ENCODE data around the gene RREB1.

RREB1 gene

DNA sequence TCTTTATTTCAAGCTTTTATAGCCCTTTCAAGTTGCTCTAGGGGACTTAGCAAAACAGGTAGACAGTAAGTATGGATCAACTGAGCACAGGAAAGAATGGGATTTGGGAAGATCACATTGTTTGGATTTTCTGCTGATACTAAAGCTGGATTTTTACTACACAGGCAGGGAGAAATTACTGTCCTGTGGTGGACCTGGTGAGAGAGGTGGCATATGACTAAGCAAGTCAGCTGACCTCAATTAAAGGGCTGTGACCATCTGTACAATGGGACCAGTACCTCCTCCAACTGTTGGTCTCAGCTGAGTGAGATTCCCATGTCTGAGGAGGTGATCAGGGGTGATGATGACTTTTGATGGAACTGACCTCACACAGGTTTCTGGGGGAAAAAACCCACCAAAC, 28.0 kb downstream of the RREB1 start:
- CTCF ChIA-PET = interaction anchor here (0.5 kb wide), 1 partner anchor 224 kb away, joined by 3 read pairs; no protein-coding TSS in a partner anchor
- no peak for TF ChIP-seq FOXK2 (IDR thresholded peaks at IDR 0.05)
- no peak for TF ChIP-seq BHLHE40 (IDR thresholded peaks at IDR 0.05; ENCODE audit: borderline replicate concordance)
- TF ChIP-seq, protein P1, sequence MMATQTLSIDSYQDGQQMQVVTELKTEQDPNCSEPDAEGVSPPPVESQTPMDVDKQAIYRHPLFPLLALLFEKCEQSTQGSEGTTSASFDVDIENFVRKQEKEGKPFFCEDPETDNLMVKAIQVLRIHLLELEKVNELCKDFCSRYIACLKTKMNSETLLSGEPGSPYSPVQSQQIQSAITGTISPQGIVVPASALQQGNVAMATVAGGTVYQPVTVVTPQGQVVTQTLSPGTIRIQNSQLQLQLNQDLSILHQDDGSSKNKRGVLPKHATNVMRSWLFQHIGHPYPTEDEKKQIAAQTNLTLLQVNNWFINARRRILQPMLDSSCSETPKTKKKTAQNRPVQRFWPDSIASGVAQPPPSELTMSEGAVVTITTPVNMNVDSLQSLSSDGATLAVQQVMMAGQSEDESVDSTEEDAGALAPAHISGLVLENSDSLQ (IDR thresholded peaks at IDR 0.05) = no peak
- TF ChIP-seq FOXA1 (IDR thresholded peaks at IDR 0.05) = no peak
- no peak for TF ChIP-seq SUZ12 (IDR thresholded peaks at IDR 0.05)
- TF ChIP-seq NFRKB (IDR thresholded peaks at IDR 0.05) = no peak
- TF ChIP-seq FOXM1 (IDR thresholded peaks at IDR 0.05; ENCODE audit: borderline replicate concordance) = no peak
- no peak for TF ChIP-seq HDGF (IDR thresholded peaks at IDR 0.05; ENCODE audit: borderline replicate concordance)
- TF ChIP-seq L3MBTL2 (conservative IDR thresholded peaks at IDR 0.05) = no peak
- no peak for TF ChIP-seq ELF4 (IDR thresholded peaks at IDR 0.05)
- no peak for DNase-seq (ENCODE audit: extremely low spot score)
- POLR2A ChIA-PET = no interaction called here

DNA sequence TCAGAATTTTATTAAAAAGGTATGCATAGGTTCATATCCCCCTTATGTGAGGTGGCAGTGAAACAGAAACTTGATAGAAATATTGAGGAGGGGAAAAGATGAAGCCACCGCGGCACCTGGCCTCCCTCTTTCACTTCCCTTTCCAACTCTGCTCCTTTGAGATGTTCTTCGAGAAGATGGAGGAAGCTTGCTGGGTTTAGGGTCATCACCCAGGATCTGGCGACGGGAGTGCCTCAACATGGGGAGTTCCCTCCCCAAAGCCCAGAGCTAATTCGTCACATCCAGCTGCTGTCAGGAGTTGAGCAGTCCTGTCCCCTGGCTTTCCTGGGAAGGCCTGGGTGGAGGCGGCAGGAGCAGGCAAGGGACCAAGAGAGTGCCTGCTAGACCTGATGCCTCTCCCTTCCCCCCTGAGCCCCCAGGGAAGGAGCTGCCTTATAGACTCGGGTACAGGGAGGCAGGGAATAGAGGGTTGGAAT, 29.1 kb downstream of the RREB1 start:
- CTCF ChIA-PET = interaction anchor here (0.5 kb wide), 1 partner anchor 37 kb away, joined by 4 read pairs; no protein-coding TSS in a partner anchor
- no peak for DNase-seq (ENCODE audit: extremely low spot score)
- TF ChIP-seq SUZ12 (IDR thresholded peaks at IDR 0.05) (no peak), ARNT (IDR thresholded peaks at IDR 0.05) (no peak), L3MBTL2 (conservative IDR thresholded peaks at IDR 0.05) (no peak), CTBP1 (IDR thresholded peaks at IDR 0.05; ENCODE audit: borderline replicate concordance) (no peak), TARDBP (IDR thresholded peaks at IDR 0.05) (no peak), NFRKB (IDR thresholded peaks at IDR 0.05) (no peak), ELF4 (IDR thresholded peaks at IDR 0.05) (no peak), FOXK2 (IDR thresholded peaks at IDR 0.05) (no peak), FOXM1 (IDR thresholded peaks at IDR 0.05; ENCODE audit: borderline replicate concordance) (no peak), ZNF384 (IDR thresholded peaks at IDR 0.05) (no peak), FOXA1 (IDR thresholded peaks at IDR 0.05) (no peak), LEF1 (IDR thresholded peaks at IDR 0.05; ENCODE audit: borderline replicate concordance) (no peak), HDGF (IDR thresholded peaks at IDR 0.05; ENCODE audit: borderline replicate concordance) (no peak), SP1 (IDR thresholded peaks at IDR 0.05) (no peak), BHLHE40 (IDR thresholded peaks at IDR 0.05; ENCODE audit: borderline replicate concordance) (no peak)
- TF ChIP-seq, protein P1 (IDR thresholded peaks at IDR 0.05) = no peak
- POLR2A ChIA-PET = interaction anchor here (0.6 to 1.6 kb wide), 3 partner anchors 10 to 450 kb away, joined by 3 to 4 read pairs (median 4); no protein-coding TSS in a partner anchor

DNA sequence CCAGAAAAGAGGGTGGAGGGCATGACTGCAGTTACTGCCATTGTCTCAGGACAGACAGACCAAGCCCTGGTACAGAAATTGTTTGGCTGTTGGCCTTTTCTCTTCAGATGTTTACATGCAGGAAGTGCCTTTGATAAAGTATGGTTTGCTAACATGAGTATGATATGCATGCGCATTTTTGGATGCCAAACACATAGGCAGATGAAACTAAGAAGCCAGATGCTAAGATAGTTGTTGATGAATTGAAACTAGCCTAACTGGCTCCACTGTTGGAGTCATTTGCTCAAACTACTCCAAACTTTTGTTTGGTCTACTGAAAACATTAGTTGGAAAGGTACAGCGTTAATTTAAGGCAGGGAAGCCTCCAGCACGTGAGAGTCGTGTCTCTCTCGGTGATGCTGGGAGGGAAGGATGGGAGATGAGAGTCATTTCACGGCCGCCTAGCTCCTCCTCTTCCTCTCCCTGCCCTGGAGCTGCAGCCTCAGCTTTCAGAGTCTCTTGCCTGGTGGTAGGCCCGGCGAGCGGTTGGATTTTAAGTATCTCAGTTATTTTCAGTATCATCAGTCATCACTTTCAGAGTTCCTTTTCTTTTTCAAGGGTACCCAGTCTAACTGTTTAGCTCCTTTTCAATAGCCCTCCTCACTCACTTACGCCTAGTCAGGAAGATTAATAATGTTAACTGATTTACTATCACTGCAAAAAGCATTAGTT, 29.7 kb downstream of the RREB1 start:
- ChIA-PET POLR2A (interaction anchor here (0.6 to 1.6 kb wide), 3 partner anchors 9 to 451 kb away, joined by 3 to 4 read pairs (median 4); no protein-coding TSS in a partner anchor), CTCF (interaction anchor here (0.5 to 1.2 kb wide), 3 partner anchors 10 to 36 kb away, joined by 3 to 4 read pairs (median 3); no protein-coding TSS in a partner anchor)
- DNase-seq (ENCODE audit: extremely low spot score) = peak; percentile 39
- TF ChIP-seq SP1 (IDR thresholded peaks at IDR 0.05) = no peak
- TF ChIP-seq BHLHE40 (IDR thresholded peaks at IDR 0.05; ENCODE audit: borderline replicate concordance) = no peak
- no peak for TF ChIP-seq HDGF (IDR thresholded peaks at IDR 0.05; ENCODE audit: borderline replicate concordance)
- TF ChIP-seq CTBP1 (IDR thresholded peaks at IDR 0.05; ENCODE audit: borderline replicate concordance) = no peak
- no peak for TF ChIP-seq SUZ12 (IDR thresholded peaks at IDR 0.05)
- TF ChIP-seq FOXA1 (IDR thresholded peaks at IDR 0.05) = no peak
- TF ChIP-seq ZNF384 (IDR thresholded peaks at IDR 0.05) = no peak

DNA sequence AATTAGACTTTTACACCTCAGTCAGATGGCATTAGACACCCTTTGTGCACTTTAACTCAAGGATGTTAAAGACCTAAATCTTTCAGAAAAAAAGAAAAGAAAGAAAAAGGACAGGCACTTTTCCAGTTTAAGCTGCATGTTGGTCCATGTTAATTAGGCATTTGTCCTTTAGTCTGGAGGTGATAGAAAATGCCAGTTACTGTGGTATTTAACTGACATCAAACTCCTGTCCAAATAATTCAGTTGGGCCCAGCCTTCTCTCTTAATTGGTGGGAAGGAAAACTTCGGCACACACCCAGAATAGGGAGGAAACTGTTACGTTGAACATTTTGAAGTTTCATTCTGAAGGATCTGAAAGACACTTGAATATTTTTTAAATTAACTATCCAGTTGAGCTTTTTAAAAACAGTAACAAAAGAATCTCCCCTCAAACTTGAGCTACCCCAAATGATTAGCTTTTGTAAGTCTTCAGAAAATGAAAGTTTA, 30.3 kb downstream of the RREB1 start:
- DNase-seq (ENCODE audit: extremely low spot score) = no peak
- ChIA-PET CTCF (interaction anchor here (0.5 to 1.2 kb wide), 2 partner anchors 29 to 726 kb away, joined by 3 read pairs; no protein-coding TSS in a partner anchor), POLR2A (interaction anchor here (1.6 kb wide), 1 partner anchor 8 kb away, joined by 4 read pairs; no protein-coding TSS in a partner anchor)
- TF ChIP-seq FOXK2 (IDR thresholded peaks at IDR 0.05) (no peak), FOXM1 (IDR thresholded peaks at IDR 0.05; ENCODE audit: borderline replicate concordance) (no peak), SP1 (IDR thresholded peaks at IDR 0.05) (no peak), CTBP1 (IDR thresholded peaks at IDR 0.05; ENCODE audit: borderline replicate concordance) (no peak), L3MBTL2 (conservative IDR thresholded peaks at IDR 0.05) (no peak), FOXA1 (IDR thresholded peaks at IDR 0.05) (no peak)
- TF ChIP-seq, protein P1 (IDR thresholded peaks at IDR 0.05) = no peak

- CTCF ChIA-PET = interaction anchor here (0.5 kb wide), 1 partner anchor 725 kb away, joined by 3 read pairs; no protein-coding TSS in a partner anchor
- TF ChIP-seq TARDBP (IDR thresholded peaks at IDR 0.05) (no peak), ZNF384 (IDR thresholded peaks at IDR 0.05) (no peak), CTBP1 (IDR thresholded peaks at IDR 0.05; ENCODE audit: borderline replicate concordance) (no peak), LEF1 (IDR thresholded peaks at IDR 0.05; ENCODE audit: borderline replicate concordance) (no peak), ARNT (IDR thresholded peaks at IDR 0.05) (no peak), FOXA1 (IDR thresholded peaks at IDR 0.05) (no peak)
- TF ChIP-seq, protein P1 (IDR thresholded peaks at IDR 0.05) = no peak
- POLR2A ChIA-PET = interaction anchor here (1.6 kb wide), 1 partner anchor 7 kb away, joined by 4 read pairs; no protein-coding TSS in a partner anchor
- no peak for DNase-seq (ENCODE audit: extremely low spot score)
Measured at GRCh38 chr6:7138921-7139358, 31.2 kb downstream of the RREB1 start.
